GM12865 (cell line): ENCODE results near the gene ZNF609.
A peak's percentile ranks its signal among the peaks of the same experiment; 100 is the strongest.

ENCODE experiments used
- DNase-seq: peaks from one replicate; pipeline ENCODE4 v3.0.0; 2010; ENCODE audit warnings: low read depth
- H3K4me3 ChIP-seq: 2 replicates; pipeline ENCODE4 v1.5.1; 2011; ENCODE audit warnings: mild to moderate bottlenecking, low read depth, low read length, control low read depth
- CTCF ChIP-seq: IDR thresholded peaks from 2 replicates; pipeline ENCODE4 v1.5.1; 2011; ENCODE audit warnings: low read length, control low read depth, low read depth, inconsistent platforms; ENCODE audit not compliant: insufficient read depth; ENCODE audit errors: missing control alignments

ZNF609 gene

GRCh38 chr15:64699751-64700388, 239.5 kb downstream of the ZNF609 start:
- TF ChIP-seq CTCF = no peak
- DNase-seq = no peak
- no peak overlapping the region for H3K4me3 ChIP-seq

GRCh38 chr15:64701051-64701450, 240.7 kb downstream of the ZNF609 start:
- peak overlapping the region; percentile 99 for H3K4me3 ChIP-seq
- no peak for TF ChIP-seq CTCF
- DNase-seq = no peak

GRCh38 chr15:64701482-64702184, 241.3 kb downstream of the ZNF609 start:
- no peak for TF ChIP-seq CTCF
- H3K4me3 ChIP-seq = peak overlapping the region; percentile 99
- DNase-seq = no peak

- DNase-seq = peak; percentile 95
- no peak for TF ChIP-seq CTCF
- H3K4me3 ChIP-seq = peak overlapping the region; percentile 99
Measured at GRCh38 chr15:64702816-64703631, 242.6 kb downstream of the ZNF609 start.

GRCh38 chr15:64703632-64703959, 243.2 kb downstream of the ZNF609 start:
- no peak for TF ChIP-seq CTCF
- peak overlapping the region; percentile 99 for H3K4me3 ChIP-seq
- no peak for DNase-seq

GRCh38 chr15:64705006-64705405, 244.6 kb downstream of the ZNF609 start:
- no peak for DNase-seq
- H3K4me3 ChIP-seq = no peak overlapping the region
- no peak for TF ChIP-seq CTCF
